GM23338 (cell line): Measurements from ENCODE around the gene CABS1. TPM values are rescaled to one million over a fixed set of nuclear protein-coding genes. Genes with fewer than 3 reads are reported as not detected.

Experiments used
- ATAC-seq: fragments of 200-7000 bp; cut with Tn5 transposase; 3 replicates; pipeline ENCODE4 v1.9.1; 2020
- DNase-seq: peaks from one replicate; pipeline ENCODE4 v3.0.0-alpha.2; 2015; ENCODE audit warnings: low spot score
- H2AFZ ChIP-seq: fragments of 200-600 bp; sonication (generic); 2 replicates; pipeline ENCODE4 v1.8.0; 2016; ENCODE audit warnings: antibody characterized with exemption, mild to moderate bottlenecking, moderate library complexity
- H3F3A ChIP-seq: fragments of 200-600 bp; sonication (generic); replicated peaks from 2 replicates; pipeline ENCODE4 v1.8.0; 2017; ENCODE audit warnings: antibody characterized with exemption, mixed run types, low read depth
- H3K27ac ChIP-seq: fragments of 200-600 bp; sonication (generic); 2 replicates; pipeline ENCODE4 v1.6.1; 2016; ENCODE audit warnings: low read depth
- H3K27me3 ChIP-seq: fragments of 200-600 bp; sonication (generic); 2 replicates; pipeline ENCODE4 v1.8.0; 2016; ENCODE audit warnings: mild to moderate bottlenecking, mixed run types, moderate library complexity; ENCODE audit not compliant: insufficient read depth
- H3K36me3 ChIP-seq: fragments of 200-600 bp; sonication (generic); 2 replicates; pipeline ENCODE4 v1.8.0; 2016; ENCODE audit warnings: mild to moderate bottlenecking; ENCODE audit not compliant: insufficient read depth
- H3K4me1 ChIP-seq: fragments of 200-600 bp; sonication (generic); 2 replicates; pipeline ENCODE4 v1.8.0; 2016; ENCODE audit warnings: mild to moderate bottlenecking, moderate library complexity; ENCODE audit not compliant: insufficient read depth
- H3K4me2 ChIP-seq: fragments of 200-600 bp; sonication (generic); 2 replicates; pipeline ENCODE4 v1.7.1; 2017; ENCODE audit warnings: mixed run types
- H3K4me3 ChIP-seq: fragments of 200-600 bp; sonication (generic); 2 replicates; pipeline ENCODE4 v1.6.1; 2016; ENCODE audit warnings: mixed run types
- H3K79me2 ChIP-seq: fragments of 200-600 bp; sonication (generic); replicated peaks from 2 replicates; pipeline ENCODE4 v1.8.0; 2017; ENCODE audit warnings: mild to moderate bottlenecking; ENCODE audit not compliant: insufficient read depth
- H3K9me2 ChIP-seq: fragments of 200-600 bp; sonication (generic); 2 replicates; pipeline ENCODE4 v1.8.0; 2017; ENCODE audit not compliant: insufficient read depth
- H4K20me1 ChIP-seq: fragments of 200-600 bp; sonication (generic); replicated peaks from 2 replicates; pipeline ENCODE4 v1.8.0; 2017; ENCODE audit warnings: mild to moderate bottlenecking; ENCODE audit not compliant: insufficient read depth
- H3K27ac Mint-ChIP-seq: 2 replicates; pipeline ENCODE4 v1.8.0; 2020; ENCODE audit warnings: inconsistent platforms, mild to moderate bottlenecking, moderate library complexity, mixed read lengths
- H3K27me3 Mint-ChIP-seq: 3 replicates; pipeline ENCODE4 v1.8.0; 2022; ENCODE audit warnings: low read depth, mild to moderate bottlenecking, moderate library complexity, mixed read lengths, inconsistent platforms; ENCODE audit not compliant: insufficient read depth, poor library complexity
- H3K36me3 Mint-ChIP-seq: 3 replicates; pipeline ENCODE4 v1.8.0; 2021; ENCODE audit warnings: low read depth, mild to moderate bottlenecking, inconsistent platforms, moderate library complexity, mixed read lengths
- H3K4me1 Mint-ChIP-seq: 3 replicates; pipeline ENCODE4 v1.8.0; 2020; ENCODE audit warnings: mild to moderate bottlenecking, inconsistent platforms, mixed read lengths
- H3K4me3 Mint-ChIP-seq: 3 replicates; pipeline ENCODE4 v1.8.0; 2021; ENCODE audit warnings: moderate library complexity, mild to moderate bottlenecking, inconsistent platforms, mixed read lengths
- H3K9me3 Mint-ChIP-seq: 3 replicates; pipeline ENCODE4 v1.8.0; 2020; ENCODE audit warnings: moderate library complexity, mild to moderate bottlenecking, inconsistent platforms, mixed read lengths
- CREB1 ChIP-seq: fragments of 250-450 bp; sonication (Bioruptor Pico); IDR thresholded peaks from 2 replicates; pipeline ENCODE4 v1.5.0; 2020; ENCODE audit warnings: low read depth, mild to moderate bottlenecking, moderate library complexity
- EZH2 ChIP-seq: fragments of 200-600 bp; sonication (generic); IDR thresholded peaks from one replicate; pipeline ENCODE4 v1.8.0; 2017; ENCODE audit warnings: antibody characterized with exemption, mild to moderate bottlenecking, low read depth; ENCODE audit not compliant: unreplicated experiment
- POLR2AphosphoS5 ChIP-seq: IDR thresholded peaks from 2 replicates; pipeline ENCODE4 v1.6.1; 2016; ENCODE audit warnings: antibody characterized with exemption, low read depth
- ZNF114 ChIP-seq: fragments of 250-450 bp; sonication (Bioruptor Pico); IDR thresholded peaks from 2 replicates; pipeline ENCODE4 v1.5.0; 2020; ENCODE audit warnings: mild to moderate bottlenecking, moderate library complexity
- ZNF331 ChIP-seq: fragments of 250-450 bp; sonication (Bioruptor Pico); IDR thresholded peaks from 2 replicates; pipeline ENCODE4 v1.5.0; 2020; ENCODE audit warnings: low read depth, mild to moderate bottlenecking, moderate library complexity
- polyA plus RNA-seq: library from polyadenylated mRNA; unstranded; fragments of >200 nt; fragmentation: Nextera tagmentation; extraction: Ambion mirVana; gene quantifications from 2 replicates; pipeline ENCODE4 v1.2.1, GENCODE V29; 2016
- total RNA-seq: library from RNA; depleted of rRNA; stranded (reverse); fragments of >200 nt; shearing (Covaris generic); gene quantifications from 2 replicates; pipeline ENCODE4 v1.2.3, GENCODE V29; 2014
- TF ChIP-seq, protein P1 (sequence below): IDR thresholded peaks from 2 replicates; pipeline ENCODE4 v1.6.1; 2016; ENCODE audit warnings: antibody characterized with exemption
- TF ChIP-seq, protein P2 (sequence below): fragments of 250-450 bp; sonication (Bioruptor Pico); IDR thresholded peaks from 2 replicates; pipeline ENCODE4 v1.5.0; 2020; ENCODE audit warnings: mild to moderate bottlenecking, moderate library complexity
- TF ChIP-seq, protein P3 (sequence below): IDR thresholded peaks from one replicate; pipeline ENCODE4 v1.6.1; 2018; ENCODE audit warnings: antibody characterized with exemption; ENCODE audit not compliant: unreplicated experiment
- TF ChIP-seq, protein P4 (sequence below), 2 experiments: fragments of 200-600 bp in 1 of 2; sonication (generic) in 1 of 2; conservative IDR thresholded peaks; 2 replicates each; pipeline versions ENCODE4 v1.5.1 to v1.6.1; 2016 to 2017; ENCODE audit warnings: antibody characterized with exemption in 2 of 2, low read depth in 2 of 2, mild to moderate bottlenecking in 2 of 2, moderate library complexity in 1 of 2

CABS1 gene
- total and polyA plus RNA-seq, 2 experiments from 2014 or later: not detected

DNA sequence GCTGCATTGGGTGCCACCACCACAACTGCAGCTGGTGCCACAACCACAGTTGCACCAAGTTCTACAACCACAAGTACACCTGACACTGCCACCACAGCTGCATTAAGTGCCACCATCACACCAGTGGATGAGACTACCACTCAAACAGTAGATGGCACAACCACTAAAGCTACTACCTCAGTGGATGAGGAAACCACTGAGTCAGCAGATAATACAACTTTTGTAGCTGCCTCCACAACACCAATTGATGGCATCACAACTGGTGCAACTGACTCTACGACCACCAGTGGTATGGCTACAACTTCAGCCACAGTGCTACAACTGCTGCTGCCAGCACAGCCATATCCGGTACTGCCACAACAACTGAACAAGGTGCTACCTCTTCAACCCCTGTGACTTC is 35.1 kb upstream of the CABS1 start:
- Histone ChIP-seq H4K20me1 (no peaks in the 10 kb centered on the region), H3K36me3 (no peaks in the 10 kb centered on the region), H3K4me2 (no peak overlapping the region), H3K79me2 (no peaks in the 10 kb centered on the region), H3K27ac (no peak overlapping the region), H3F3A (no peaks in the 10 kb centered on the region), H2AFZ (no peak overlapping the region), H3K4me3 (no peak overlapping the region), H3K4me1 (no peaks in the 10 kb centered on the region), H3K9me2 (no peaks in the 10 kb centered on the region), H3K27me3 (no peaks in the 10 kb centered on the region)
- no peak for ATAC-seq
- Mint-ChIP-seq H3K36me3 (no peaks in the 10 kb centered on the region), H3K4me3 (no peak overlapping the region), H3K27ac (no peak overlapping the region), H3K9me3 (no peaks in the 10 kb centered on the region), H3K4me1 (no peaks in the 10 kb centered on the region; the same call in 2 of the 3 replicates), H3K27me3 (peaks cover 1% of the 10 kb centered on the region)
- TF ChIP-seq POLR2AphosphoS5 (no peak), EZH2 (no peak), ZNF114 (CRISPR knock-in tag) (no peak), ZNF331 (CRISPR knock-in tag) (no peak), CREB1 (CRISPR knock-in tag) (no peak)
- TF ChIP-seq, protein P1, sequence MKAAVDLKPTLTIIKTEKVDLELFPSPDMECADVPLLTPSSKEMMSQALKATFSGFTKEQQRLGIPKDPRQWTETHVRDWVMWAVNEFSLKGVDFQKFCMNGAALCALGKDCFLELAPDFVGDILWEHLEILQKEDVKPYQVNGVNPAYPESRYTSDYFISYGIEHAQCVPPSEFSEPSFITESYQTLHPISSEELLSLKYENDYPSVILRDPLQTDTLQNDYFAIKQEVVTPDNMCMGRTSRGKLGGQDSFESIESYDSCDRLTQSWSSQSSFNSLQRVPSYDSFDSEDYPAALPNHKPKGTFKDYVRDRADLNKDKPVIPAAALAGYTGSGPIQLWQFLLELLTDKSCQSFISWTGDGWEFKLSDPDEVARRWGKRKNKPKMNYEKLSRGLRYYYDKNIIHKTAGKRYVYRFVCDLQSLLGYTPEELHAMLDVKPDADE: no peak
- TF ChIP-seq, protein P2, sequence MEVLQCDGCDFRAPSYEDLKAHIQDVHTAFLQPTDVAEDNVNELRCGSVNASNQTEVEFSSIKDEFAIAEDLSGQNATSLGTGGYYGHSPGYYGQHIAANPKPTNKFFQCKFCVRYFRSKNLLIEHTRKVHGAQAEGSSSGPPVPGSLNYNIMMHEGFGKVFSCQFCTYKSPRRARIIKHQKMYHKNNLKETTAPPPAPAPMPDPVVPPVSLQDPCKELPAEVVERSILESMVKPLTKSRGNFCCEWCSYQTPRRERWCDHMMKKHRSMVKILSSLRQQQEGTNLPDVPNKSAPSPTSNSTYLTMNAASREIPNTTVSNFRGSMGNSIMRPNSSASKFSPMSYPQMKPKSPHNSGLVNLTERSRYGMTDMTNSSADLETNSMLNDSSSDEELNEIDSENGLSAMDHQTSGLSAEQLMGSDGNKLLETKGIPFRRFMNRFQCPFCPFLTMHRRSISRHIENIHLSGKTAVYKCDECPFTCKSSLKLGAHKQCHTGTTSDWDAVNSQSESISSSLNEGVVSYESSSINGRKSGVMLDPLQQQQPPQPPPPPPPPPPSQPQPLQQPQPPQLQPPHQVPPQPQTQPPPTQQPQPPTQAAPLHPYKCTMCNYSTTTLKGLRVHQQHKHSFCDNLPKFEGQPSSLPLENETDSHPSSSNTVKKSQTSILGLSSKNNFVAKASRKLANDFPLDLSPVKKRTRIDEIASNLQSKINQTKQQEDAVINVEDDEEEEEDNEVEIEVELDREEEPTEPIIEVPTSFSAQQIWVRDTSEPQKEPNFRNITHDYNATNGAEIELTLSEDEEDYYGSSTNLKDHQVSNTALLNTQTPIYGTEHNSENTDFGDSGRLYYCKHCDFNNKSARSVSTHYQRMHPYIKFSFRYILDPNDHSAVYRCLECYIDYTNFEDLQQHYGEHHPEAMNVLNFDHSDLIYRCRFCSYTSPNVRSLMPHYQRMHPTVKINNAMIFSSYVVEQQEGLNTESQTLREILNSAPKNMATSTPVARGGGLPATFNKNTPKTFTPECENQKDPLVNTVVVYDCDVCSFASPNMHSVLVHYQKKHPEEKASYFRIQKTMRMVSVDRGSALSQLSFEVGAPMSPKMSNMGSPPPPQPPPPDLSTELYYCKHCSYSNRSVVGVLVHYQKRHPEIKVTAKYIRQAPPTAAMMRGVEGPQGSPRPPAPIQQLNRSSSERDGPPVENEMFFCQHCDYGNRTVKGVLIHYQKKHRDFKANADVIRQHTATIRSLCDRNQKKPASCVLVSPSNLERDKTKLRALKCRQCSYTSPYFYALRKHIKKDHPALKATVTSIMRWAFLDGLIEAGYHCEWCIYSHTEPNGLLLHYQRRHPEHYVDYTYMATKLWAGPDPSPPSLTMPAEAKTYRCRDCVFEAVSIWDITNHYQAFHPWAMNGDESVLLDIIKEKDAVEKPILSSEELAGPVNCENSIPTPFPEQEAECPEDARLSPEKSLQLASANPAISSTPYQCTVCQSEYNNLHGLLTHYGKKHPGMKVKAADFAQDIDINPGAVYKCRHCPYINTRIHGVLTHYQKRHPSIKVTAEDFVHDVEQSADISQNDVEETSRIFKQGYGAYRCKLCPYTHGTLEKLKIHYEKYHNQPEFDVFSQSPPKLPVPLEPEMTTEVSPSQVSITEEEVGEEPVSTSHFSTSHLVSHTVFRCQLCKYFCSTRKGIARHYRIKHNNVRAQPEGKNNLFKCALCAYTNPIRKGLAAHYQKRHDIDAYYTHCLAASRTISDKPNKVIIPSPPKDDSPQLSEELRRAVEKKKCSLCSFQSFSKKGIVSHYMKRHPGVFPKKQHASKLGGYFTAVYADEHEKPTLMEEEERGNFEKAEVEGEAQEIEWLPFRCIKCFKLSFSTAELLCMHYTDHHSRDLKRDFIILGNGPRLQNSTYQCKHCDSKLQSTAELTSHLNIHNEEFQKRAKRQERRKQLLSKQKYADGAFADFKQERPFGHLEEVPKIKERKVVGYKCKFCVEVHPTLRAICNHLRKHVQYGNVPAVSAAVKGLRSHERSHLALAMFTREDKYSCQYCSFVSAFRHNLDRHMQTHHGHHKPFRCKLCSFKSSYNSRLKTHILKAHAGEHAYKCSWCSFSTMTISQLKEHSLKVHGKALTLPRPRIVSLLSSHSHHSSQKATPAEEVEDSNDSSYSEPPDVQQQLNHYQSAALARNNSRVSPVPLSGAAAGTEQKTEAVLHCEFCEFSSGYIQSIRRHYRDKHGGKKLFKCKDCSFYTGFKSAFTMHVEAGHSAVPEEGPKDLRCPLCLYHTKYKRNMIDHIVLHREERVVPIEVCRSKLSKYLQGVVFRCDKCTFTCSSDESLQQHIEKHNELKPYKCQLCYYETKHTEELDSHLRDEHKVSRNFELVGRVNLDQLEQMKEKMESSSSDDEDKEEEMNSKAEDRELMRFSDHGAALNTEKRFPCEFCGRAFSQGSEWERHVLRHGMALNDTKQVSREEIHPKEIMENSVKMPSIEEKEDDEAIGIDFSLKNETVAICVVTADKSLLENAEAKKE (CRISPR knock-in tag): no peak
- TF ChIP-seq, protein P3, sequence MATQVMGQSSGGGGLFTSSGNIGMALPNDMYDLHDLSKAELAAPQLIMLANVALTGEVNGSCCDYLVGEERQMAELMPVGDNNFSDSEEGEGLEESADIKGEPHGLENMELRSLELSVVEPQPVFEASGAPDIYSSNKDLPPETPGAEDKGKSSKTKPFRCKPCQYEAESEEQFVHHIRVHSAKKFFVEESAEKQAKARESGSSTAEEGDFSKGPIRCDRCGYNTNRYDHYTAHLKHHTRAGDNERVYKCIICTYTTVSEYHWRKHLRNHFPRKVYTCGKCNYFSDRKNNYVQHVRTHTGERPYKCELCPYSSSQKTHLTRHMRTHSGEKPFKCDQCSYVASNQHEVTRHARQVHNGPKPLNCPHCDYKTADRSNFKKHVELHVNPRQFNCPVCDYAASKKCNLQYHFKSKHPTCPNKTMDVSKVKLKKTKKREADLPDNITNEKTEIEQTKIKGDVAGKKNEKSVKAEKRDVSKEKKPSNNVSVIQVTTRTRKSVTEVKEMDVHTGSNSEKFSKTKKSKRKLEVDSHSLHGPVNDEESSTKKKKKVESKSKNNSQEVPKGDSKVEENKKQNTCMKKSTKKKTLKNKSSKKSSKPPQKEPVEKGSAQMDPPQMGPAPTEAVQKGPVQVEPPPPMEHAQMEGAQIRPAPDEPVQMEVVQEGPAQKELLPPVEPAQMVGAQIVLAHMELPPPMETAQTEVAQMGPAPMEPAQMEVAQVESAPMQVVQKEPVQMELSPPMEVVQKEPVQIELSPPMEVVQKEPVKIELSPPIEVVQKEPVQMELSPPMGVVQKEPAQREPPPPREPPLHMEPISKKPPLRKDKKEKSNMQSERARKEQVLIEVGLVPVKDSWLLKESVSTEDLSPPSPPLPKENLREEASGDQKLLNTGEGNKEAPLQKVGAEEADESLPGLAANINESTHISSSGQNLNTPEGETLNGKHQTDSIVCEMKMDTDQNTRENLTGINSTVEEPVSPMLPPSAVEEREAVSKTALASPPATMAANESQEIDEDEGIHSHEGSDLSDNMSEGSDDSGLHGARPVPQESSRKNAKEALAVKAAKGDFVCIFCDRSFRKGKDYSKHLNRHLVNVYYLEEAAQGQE: no peak
- TF ChIP-seq, protein P4, sequence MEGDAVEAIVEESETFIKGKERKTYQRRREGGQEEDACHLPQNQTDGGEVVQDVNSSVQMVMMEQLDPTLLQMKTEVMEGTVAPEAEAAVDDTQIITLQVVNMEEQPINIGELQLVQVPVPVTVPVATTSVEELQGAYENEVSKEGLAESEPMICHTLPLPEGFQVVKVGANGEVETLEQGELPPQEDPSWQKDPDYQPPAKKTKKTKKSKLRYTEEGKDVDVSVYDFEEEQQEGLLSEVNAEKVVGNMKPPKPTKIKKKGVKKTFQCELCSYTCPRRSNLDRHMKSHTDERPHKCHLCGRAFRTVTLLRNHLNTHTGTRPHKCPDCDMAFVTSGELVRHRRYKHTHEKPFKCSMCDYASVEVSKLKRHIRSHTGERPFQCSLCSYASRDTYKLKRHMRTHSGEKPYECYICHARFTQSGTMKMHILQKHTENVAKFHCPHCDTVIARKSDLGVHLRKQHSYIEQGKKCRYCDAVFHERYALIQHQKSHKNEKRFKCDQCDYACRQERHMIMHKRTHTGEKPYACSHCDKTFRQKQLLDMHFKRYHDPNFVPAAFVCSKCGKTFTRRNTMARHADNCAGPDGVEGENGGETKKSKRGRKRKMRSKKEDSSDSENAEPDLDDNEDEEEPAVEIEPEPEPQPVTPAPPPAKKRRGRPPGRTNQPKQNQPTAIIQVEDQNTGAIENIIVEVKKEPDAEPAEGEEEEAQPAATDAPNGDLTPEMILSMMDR (conservative IDR thresholded peaks at IDR 0.05; ENCODE audit: low read depth in 2 of 2): no peak
- DNase-seq: no peak
